ENCODE measurements around the gene FBXO9.

The FBXO9 gene

GRCh38 chr6:53074347-53074746, 9.1 kb downstream of the FBXO9 start:
- DNase-seq = no peak
- intact Hi-C loops (cut with DNase I) = no loop called here

- intact Hi-C loops (cut with DNase I) = no loop called here
- no peak for DNase-seq
These were observed 15.6 kb downstream of the FBXO9 start for GRCh38 chr6:53080813-53081212.

GRCh38 chr6:53086302-53086701, 21.1 kb downstream of the FBXO9 start:
- DNase-seq = no peak
- intact Hi-C loops (cut with DNase I) = no loop called here

- no peak for DNase-seq
- intact Hi-C loops (cut with DNase I) = no loop called here
These were observed 24.7 kb downstream of the FBXO9 start for GRCh38 chr6:53089948-53090347.

GRCh38 chr6:53090576-53090975, 25.4 kb downstream of the FBXO9 start:
- peak in 1 of 42 donors; percentile 47 for DNase-seq
- intact Hi-C loops (cut with DNase I) = no loop called here

- intact Hi-C loops (cut with DNase I) = no loop called here
- no peak for DNase-seq
These were observed 30.1 kb downstream of the FBXO9 start for GRCh38 chr6:53095270-53095669.

GRCh38 chr6:53095716-53096115, 30.5 kb downstream of the FBXO9 start:
- no peak for DNase-seq
- intact Hi-C loops (cut with DNase I) = no loop called here

- intact Hi-C loops (cut with DNase I) = no loop called here
These were observed 35.4 kb downstream of the FBXO9 start for GRCh38 chr6:53100561-53100960.

GRCh38 chr6:53101006-53101405, 35.8 kb downstream of the FBXO9 start:
- DNase-seq = no peak
- intact Hi-C loops (cut with DNase I) = no loop called here

More at GRCh38 chr6:53100561-53100960, 35.4 kb downstream of the FBXO9 start:
- no peak for DNase-seq

GRCh38 chr6:53103993-53104675, 38.9 kb downstream of the FBXO9 start:
- peak in 1 of 42 donors; percentile 31 for DNase-seq
- intact Hi-C loops (cut with DNase I) = no loop called here

- intact Hi-C loops (cut with DNase I) = no loop called here
- DNase-seq = no peak
These were observed 39.7 kb downstream of the FBXO9 start for GRCh38 chr6:53104916-53105315.

- intact Hi-C loops (cut with DNase I) = no loop called here
- no peak for DNase-seq
These were observed 41.9 kb downstream of the FBXO9 start for GRCh38 chr6:53107091-53107490.

- intact Hi-C loops (cut with DNase I) = no loop called here
- DNase-seq = no peak
These were observed 44.4 kb downstream of the FBXO9 start for GRCh38 chr6:53109612-53110011.

- intact Hi-C loops (cut with DNase I) = no loop called here
These were observed 46.7 kb downstream of the FBXO9 start for GRCh38 chr6:53111865-53112264.

GRCh38 chr6:53112404-53112803, 47.2 kb downstream of the FBXO9 start:
- intact Hi-C loops (cut with DNase I) = no loop called here
- no peak for DNase-seq

More at GRCh38 chr6:53111865-53112264, 46.7 kb downstream of the FBXO9 start:
- DNase-seq = no peak

GRCh38 chr6:53112871-53113270, 47.7 kb downstream of the FBXO9 start:
- no peak for DNase-seq
- intact Hi-C loops (cut with DNase I) = no loop called here

GRCh38 chr6:53113742-53114141, 48.5 kb downstream of the FBXO9 start:
- DNase-seq = no peak
- intact Hi-C loops (cut with DNase I) = no loop called here

GRCh38 chr6:53115113-53115512, 49.9 kb downstream of the FBXO9 start:
- no peak for DNase-seq
- intact Hi-C loops (cut with DNase I) = no loop called here

- intact Hi-C loops (cut with DNase I) = no loop called here
- DNase-seq = no peak
These were observed 50.5 kb downstream of the FBXO9 start for GRCh38 chr6:53115741-53116140.

- intact Hi-C loops (cut with DNase I) = no loop called here
These were observed 54.1 kb downstream of the FBXO9 start for GRCh38 chr6:53119349-53119748.

GRCh38 chr6:53119772-53120409, 54.7 kb downstream of the FBXO9 start:
- DNase-seq = no peak
- intact Hi-C loops (cut with DNase I) = no loop called here

More at GRCh38 chr6:53119349-53119748, 54.1 kb downstream of the FBXO9 start:
- DNase-seq = no peak

All from head of caudate nucleus (tissue), 42 donors.